Activated CD8-positive, alpha-beta T cell treated with anti-CD3 and anti-CD28 coated beads for 36 hours (primary cell): ENCODE measurements around the gene OCSTAMP. TPM values are rescaled to one million over a fixed set of nuclear protein-coding genes. Genes with fewer than 3 reads are reported as not detected.

ENCODE experiments used
- ATAC-seq: fragments of 200-7000 bp; cut with Tn5 transposase; one replicate; pipeline ENCODE4 v1.10.0; 2021; ENCODE audit warnings: mild to moderate bottlenecking, moderate library complexity
- CTCF ChIA-PET: fragments of 350-600 bp; sonication (Branson Sonifier 250); formaldehyde crosslinking; loops from one replicate; lab custom pipeline; 2021; ENCODE audit warnings: antibody characterized with exemption; lab: Charles Lee
- POLR2A ChIA-PET: fragments of 350-600 bp; sonication (Branson Sonifier 250); formaldehyde crosslinking; loops from one replicate; lab custom pipeline; 2021; ENCODE audit warnings: antibody characterized with exemption; lab: Charles Lee
- DNase-seq: peaks from one replicate; pipeline ENCODE4 v3.0.0-alpha.2; 2020
- H3K27ac Mint-ChIP-seq: one replicate; pipeline ENCODE4 v1.8.0; 2021; ENCODE audit warnings: mild to moderate bottlenecking, mixed read lengths
- H3K27me3 Mint-ChIP-seq: one replicate; pipeline ENCODE4 v1.8.0; 2021; ENCODE audit warnings: mixed read lengths
- H3K36me3 Mint-ChIP-seq: one replicate; pipeline ENCODE4 v1.8.0; 2021; ENCODE audit warnings: low read depth, mixed read lengths
- H3K4me1 Mint-ChIP-seq: one replicate; pipeline ENCODE4 v1.8.0; 2021; ENCODE audit warnings: low read depth, mixed read lengths
- H3K4me3 Mint-ChIP-seq: one replicate; pipeline ENCODE4 v1.8.0; 2021; ENCODE audit warnings: mild to moderate bottlenecking, moderate library complexity, mixed read lengths
- H3K9me3 Mint-ChIP-seq: one replicate; pipeline ENCODE4 v1.8.0; 2021; ENCODE audit warnings: mixed read lengths
- CTCF ChIP-seq: fragments of 200-600 bp; IDR thresholded peaks from one replicate; pipeline ENCODE4 v1.8.0; 2022; ENCODE audit warnings: antibody characterized with exemption, mild to moderate bottlenecking
- intact Hi-C: fragments of 100-400 bp; cut with micrococcal nuclease; formaldehyde crosslinking; loops from one replicate; pipeline ENCODE4 v1.10.0; 2022
- total RNA-seq, 2 experiments: library from RNA; stranded (reverse); gene quantifications; one replicate each; pipeline ENCODE4 v1.2.3, GENCODE V29; 2021

Gene OCSTAMP
- total RNA-seq, 2 experiments from 2014 or later, result not detected

GRCh38 chr20:46546936-46547335, 3.5 kb downstream of the OCSTAMP start:
- ATAC-seq (no peak), DNase-seq (peak; percentile 15)
- Mint-ChIP-seq H3K4me1 (peaks cover 26% of the 10 kb centered on the region), H3K36me3 (no peaks in the 10 kb centered on the region), H3K9me3 (no peaks in the 10 kb centered on the region), H3K4me3 (no peak overlapping the region), H3K27ac (no peak overlapping the region), H3K27me3 (peaks cover 7% of the 10 kb centered on the region)
- intact Hi-C loops, result no loop called here
- no peak for TF ChIP-seq CTCF
- POLR2A ChIA-PET, result no interaction called here
- CTCF ChIA-PET, result no interaction called here

GRCh38 chr20:46546298-46546697, 4.2 kb downstream of the OCSTAMP start:
- TF ChIP-seq CTCF, result no peak
- CTCF ChIA-PET, result no interaction called here
- Mint-ChIP-seq H3K27me3 (peaks cover 8% of the 10 kb centered on the region), H3K9me3 (no peaks in the 10 kb centered on the region), H3K4me3 (no peak overlapping the region), H3K27ac (no peak overlapping the region), H3K4me1 (peaks cover 24% of the 10 kb centered on the region), H3K36me3 (no peaks in the 10 kb centered on the region)
- no peak for ATAC-seq
- POLR2A ChIA-PET, result no interaction called here
- no peak for DNase-seq
- intact Hi-C loops, result no loop called here

- intact Hi-C loops, result no loop called here
- Mint-ChIP-seq H3K4me3 (no peak overlapping the region), H3K27me3 (peaks cover 10% of the 10 kb centered on the region), H3K4me1 (peaks cover 24% of the 10 kb centered on the region), H3K27ac (peak overlapping the region; percentile 94), H3K9me3 (no peaks in the 10 kb centered on the region), H3K36me3 (no peaks in the 10 kb centered on the region)
- ChIA-PET POLR2A (no interaction called here), CTCF (interaction anchor here (1.1 to 2.1 kb wide), 3 partner anchors 10 to 139 kb away, joined by 3 to 11 read pairs (median 3); partner anchors contain the start of gene ELMO2)
- ATAC-seq, result no peak
- TF ChIP-seq CTCF, result no peak
- DNase-seq, result no peak
Measured at GRCh38 chr20:46545827-46546138, 4.7 kb downstream of the OCSTAMP start.

GRCh38 chr20:46545077-46545826, 5.2 kb downstream of the OCSTAMP start:
- H3K27ac Mint-ChIP-seq, result peak overlapping the region; percentile 94
- ATAC-seq (peak; percentile 90), DNase-seq (peak; percentile 82)
- H3K27me3 Mint-ChIP-seq, result peaks cover 10% of the 10 kb centered on the region
- no peaks in the 10 kb centered on the region for H3K9me3 Mint-ChIP-seq
- H3K36me3 Mint-ChIP-seq, result no peaks in the 10 kb centered on the region
- intact Hi-C loops, result no loop called here
- H3K4me3 Mint-ChIP-seq, result peak overlapping the region; percentile 32
- ChIA-PET POLR2A (interaction anchor here (0.6 to 0.9 kb wide), 2 partner anchors 13 to 37 kb away, joined by 3 read pairs; no protein-coding TSS in a partner anchor), CTCF (interaction anchor here (1.0 to 2.1 kb wide), 12 partner anchors 10 to 143 kb away, joined by 3 to 13 read pairs (median 6); partner anchors contain the start of genes ELMO2 and TP53RK)
- no peak for TF ChIP-seq CTCF
- H3K4me1 Mint-ChIP-seq, result peaks cover 20% of the 10 kb centered on the region

- no peak for ATAC-seq
- peaks cover 18% of the 10 kb centered on the region for H3K4me1 Mint-ChIP-seq
- H3K27ac Mint-ChIP-seq, result no peak overlapping the region
- H3K9me3 Mint-ChIP-seq, result no peaks in the 10 kb centered on the region
- peaks cover 10% of the 10 kb centered on the region for H3K27me3 Mint-ChIP-seq
- H3K4me3 Mint-ChIP-seq, result no peak overlapping the region
- intact Hi-C loops, result no loop called here
- POLR2A ChIA-PET, result interaction anchor here (0.7 to 0.9 kb wide), 2 partner anchors 10 to 37 kb away, joined by 3 to 4 read pairs; no protein-coding TSS in a partner anchor
- DNase-seq, result no peak
- peak; percentile 23 for TF ChIP-seq CTCF
- CTCF ChIA-PET, result interaction anchor here (0.7 to 2.1 kb wide), 14 partner anchors 8 to 144 kb away, joined by 3 to 13 read pairs (median 4); partner anchors contain the start of genes ELMO2 and TP53RK
- no peaks in the 10 kb centered on the region for H3K36me3 Mint-ChIP-seq
Measured at GRCh38 chr20:46544576-46544975, 5.9 kb downstream of the OCSTAMP start.
